Spleen (tissue), 7 donors: Measurements from ENCODE around the gene CTXN1.

Experiments used
- POLR2A ChIP-seq, 3 donors: fragments of 450-650 bp; IDR thresholded peaks; one replicate each; pipeline ENCODE4 v1.5.1; 2017; ENCODE audit warnings: antibody characterized with exemption in 3 of 3, mild to moderate bottlenecking in 1 of 3
- POLR2AphosphoS5 ChIP-seq, 3 donors: sonication (generic); formaldehyde crosslinking; IDR thresholded peaks; one replicate each; pipeline ENCODE4 v1.5.1; 2017; ENCODE audit warnings: antibody characterized with exemption in 3 of 3
- TF ChIP-seq, protein P1 (sequence below), 11 experiments: fragments of 200-600 bp in 7 of 11; fragments of 450-650 bp in 4 of 11; sonication (generic) in 4 of 11; IDR thresholded peaks in 8 of 11; conservative IDR thresholded peaks in 3 of 11; 1 replicate in 7 of 11; 2 replicates in 4 of 11; pipeline versions ENCODE4 v1.4.0 to v1.8.0; 2016 to 2021; ENCODE audit warnings: antibody characterized with exemption in 11 of 11, inconsistent platforms in 4 of 11, mild to moderate bottlenecking in 1 of 11
- donor health status: DM: no; HTN: no; CAD: no; lungs with moderate emphysema.
- donor health status: DM: no; HTN: no; CAD: no.
- donor health status: DM: no; HTN: no; CAD: no.

DNA sequence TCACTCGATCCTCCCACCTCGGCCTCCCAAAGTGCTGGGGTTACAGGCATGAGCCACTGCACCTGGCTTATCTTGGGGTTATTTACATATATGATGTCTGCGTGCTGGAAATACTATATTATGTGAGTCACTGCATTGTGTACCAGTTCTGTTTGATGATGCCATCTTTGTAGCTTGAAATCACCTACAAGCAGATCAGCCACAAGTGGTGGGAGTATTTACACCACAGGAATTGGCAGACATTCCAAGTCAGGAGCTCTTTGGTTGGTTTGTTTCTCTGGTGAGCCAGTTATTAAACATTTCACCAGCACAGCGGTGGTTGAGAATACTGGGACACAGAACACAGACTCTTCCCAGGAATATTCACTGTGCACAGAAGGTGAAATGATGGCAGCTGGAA, 22.0 kb upstream of the CTXN1 start:
- TF ChIP-seq, protein P1, sequence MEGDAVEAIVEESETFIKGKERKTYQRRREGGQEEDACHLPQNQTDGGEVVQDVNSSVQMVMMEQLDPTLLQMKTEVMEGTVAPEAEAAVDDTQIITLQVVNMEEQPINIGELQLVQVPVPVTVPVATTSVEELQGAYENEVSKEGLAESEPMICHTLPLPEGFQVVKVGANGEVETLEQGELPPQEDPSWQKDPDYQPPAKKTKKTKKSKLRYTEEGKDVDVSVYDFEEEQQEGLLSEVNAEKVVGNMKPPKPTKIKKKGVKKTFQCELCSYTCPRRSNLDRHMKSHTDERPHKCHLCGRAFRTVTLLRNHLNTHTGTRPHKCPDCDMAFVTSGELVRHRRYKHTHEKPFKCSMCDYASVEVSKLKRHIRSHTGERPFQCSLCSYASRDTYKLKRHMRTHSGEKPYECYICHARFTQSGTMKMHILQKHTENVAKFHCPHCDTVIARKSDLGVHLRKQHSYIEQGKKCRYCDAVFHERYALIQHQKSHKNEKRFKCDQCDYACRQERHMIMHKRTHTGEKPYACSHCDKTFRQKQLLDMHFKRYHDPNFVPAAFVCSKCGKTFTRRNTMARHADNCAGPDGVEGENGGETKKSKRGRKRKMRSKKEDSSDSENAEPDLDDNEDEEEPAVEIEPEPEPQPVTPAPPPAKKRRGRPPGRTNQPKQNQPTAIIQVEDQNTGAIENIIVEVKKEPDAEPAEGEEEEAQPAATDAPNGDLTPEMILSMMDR (IDR thresholded peaks at IDR 0.05 in 8 of 11, conservative IDR thresholded peaks at IDR 0.05 in 3 of 11), result no peak
- TF ChIP-seq POLR2AphosphoS5 (IDR thresholded peaks at IDR 0.05) (no peak), POLR2A (IDR thresholded peaks at IDR 0.05) (no peak)
